Measurements from ENCODE around the gene CD81.

DNA sequence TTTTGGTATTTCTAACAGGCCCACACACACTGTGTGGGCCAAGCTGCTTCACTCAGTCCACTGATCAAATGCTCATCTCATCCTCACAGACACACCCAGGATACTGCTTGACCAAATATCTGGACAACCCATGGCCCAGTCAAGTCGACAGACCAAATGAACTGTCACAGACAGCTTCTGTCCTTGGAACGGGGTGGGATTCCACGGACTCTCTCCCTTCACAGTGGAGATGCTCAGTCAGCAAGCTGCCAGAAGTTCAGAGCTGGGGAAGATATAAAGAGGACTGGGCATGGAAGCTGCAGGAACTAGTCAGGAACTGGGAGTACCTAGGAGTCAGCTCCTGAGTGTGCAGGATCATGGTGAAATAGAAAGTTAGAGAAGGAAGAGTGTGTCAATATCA is 34.6 kb upstream of the CD81 start:
- TF ChIP-seq EZH2phosphoT487 (IDR thresholded peaks at IDR 0.05; ENCODE audit: unreplicated experiment), result no peak
- no peak for TF ChIP-seq CTCF (conservative IDR thresholded peaks at IDR 0.05; ENCODE audit: low read depth in 2 of 2)
- no peak for TF ChIP-seq EZH2 (IDR thresholded peaks at IDR 0.05; ENCODE audit: low read depth, unreplicated experiment)
- no peak for TF ChIP-seq CREB1 (CRISPR knock-in tag; IDR thresholded peaks at IDR 0.05; ENCODE audit: low read depth)
- no peak for TF ChIP-seq REST (IDR thresholded peaks at IDR 0.05; ENCODE audit: unreplicated experiment)
- no peak for TF ChIP-seq ZNF114 (CRISPR knock-in tag; IDR thresholded peaks at IDR 0.05)
